Glutamatergic neuron (in vitro differentiated cells): Measurements from ENCODE around the gene STK17A. TPM values are rescaled to one million over a fixed set of nuclear protein-coding genes. Genes with fewer than 3 reads are reported as not detected.

Experiments
- DNase-seq: peaks from one replicate; pipeline ENCODE4 v3.0.0; 2022
- H3K27ac Mint-ChIP-seq: one replicate; pipeline ENCODE4 v1.8.0; 2020; ENCODE audit warnings: mild to moderate bottlenecking, mixed read lengths, inconsistent platforms; ENCODE audit not compliant: unreplicated experiment
- H3K27me3 Mint-ChIP-seq: one replicate; pipeline ENCODE4 v1.8.0; 2020; ENCODE audit warnings: mild to moderate bottlenecking, moderate library complexity, mixed read lengths, inconsistent platforms; ENCODE audit not compliant: unreplicated experiment
- H3K36me3 Mint-ChIP-seq: one replicate; pipeline ENCODE4 v1.8.0; 2020; ENCODE audit warnings: mild to moderate bottlenecking, mixed read lengths, inconsistent platforms; ENCODE audit not compliant: unreplicated experiment
- H3K4me1 Mint-ChIP-seq: one replicate; pipeline ENCODE4 v1.8.0; 2020; ENCODE audit warnings: mild to moderate bottlenecking, low read depth, mixed read lengths, inconsistent platforms; ENCODE audit not compliant: unreplicated experiment
- H3K4me3 Mint-ChIP-seq: one replicate; pipeline ENCODE4 v1.8.0; 2020; ENCODE audit warnings: mild to moderate bottlenecking, mixed read lengths, inconsistent platforms; ENCODE audit not compliant: unreplicated experiment
- H3K9me3 Mint-ChIP-seq: one replicate; pipeline ENCODE4 v1.8.0; 2020; ENCODE audit warnings: mild to moderate bottlenecking, moderate library complexity, mixed read lengths, inconsistent platforms; ENCODE audit not compliant: unreplicated experiment
- total RNA-seq: library from RNA; stranded (reverse); fragmentation: NEBNext Ultra II Directional; extraction: Animal tissue kit (Norgen Biotek cat#: 25700); gene quantifications from one replicate; pipeline ENCODE4 v1.2.1, GENCODE V29; 2021; ENCODE audit not compliant: unreplicated experiment
- TF ChIP-seq, protein P1 (sequence below): fragments of 200-600 bp; sonication (generic); IDR thresholded peaks from one replicate; pipeline ENCODE4 v1.5.0; 2021; ENCODE audit not compliant: partially characterized antibody, unreplicated experiment

STK17A gene
- total RNA-seq, 1 donor from 2014 or later: 26.8 TPM

DNA sequence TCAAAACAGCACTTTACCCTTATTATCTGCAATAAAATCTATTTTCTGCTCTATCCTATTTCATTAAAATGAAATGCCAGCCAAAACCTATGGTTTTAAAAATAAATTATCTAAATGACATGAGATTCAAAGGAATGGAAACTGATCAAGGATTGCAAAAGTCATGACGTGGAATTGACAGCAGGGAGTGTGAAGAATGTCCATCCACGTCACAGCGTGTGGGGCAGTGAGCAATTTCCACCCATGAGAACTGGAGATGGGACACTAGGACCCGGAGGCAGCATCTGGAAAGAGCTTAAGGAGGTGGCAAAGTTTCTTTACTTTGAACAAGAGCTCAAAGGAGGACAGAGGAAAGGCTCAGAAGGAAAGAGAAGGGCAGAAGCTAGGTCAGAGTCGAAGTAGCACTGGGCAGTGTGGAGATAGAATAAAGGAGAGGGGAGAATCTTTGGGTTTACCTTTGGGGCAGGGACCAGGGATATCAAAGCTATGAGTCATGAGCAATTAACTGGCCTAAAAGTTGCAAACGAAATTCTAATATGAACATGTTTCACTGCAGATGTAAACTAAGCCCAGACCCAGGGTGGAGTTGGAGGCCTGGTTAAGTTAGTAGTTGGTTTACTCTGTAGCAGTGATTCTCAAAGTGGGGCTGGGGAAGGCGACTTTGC lies 24.9 kb upstream of the STK17A start:
- no peaks in the 10 kb centered on the region for H3K4me1 Mint-ChIP-seq
- no peak overlapping the region for H3K27ac Mint-ChIP-seq
- no peak overlapping the region for H3K4me3 Mint-ChIP-seq
- H3K27me3 Mint-ChIP-seq: peaks cover 5% of the 10 kb centered on the region
- H3K9me3 Mint-ChIP-seq: peaks cover 15% of the 10 kb centered on the region
- TF ChIP-seq, protein P1, sequence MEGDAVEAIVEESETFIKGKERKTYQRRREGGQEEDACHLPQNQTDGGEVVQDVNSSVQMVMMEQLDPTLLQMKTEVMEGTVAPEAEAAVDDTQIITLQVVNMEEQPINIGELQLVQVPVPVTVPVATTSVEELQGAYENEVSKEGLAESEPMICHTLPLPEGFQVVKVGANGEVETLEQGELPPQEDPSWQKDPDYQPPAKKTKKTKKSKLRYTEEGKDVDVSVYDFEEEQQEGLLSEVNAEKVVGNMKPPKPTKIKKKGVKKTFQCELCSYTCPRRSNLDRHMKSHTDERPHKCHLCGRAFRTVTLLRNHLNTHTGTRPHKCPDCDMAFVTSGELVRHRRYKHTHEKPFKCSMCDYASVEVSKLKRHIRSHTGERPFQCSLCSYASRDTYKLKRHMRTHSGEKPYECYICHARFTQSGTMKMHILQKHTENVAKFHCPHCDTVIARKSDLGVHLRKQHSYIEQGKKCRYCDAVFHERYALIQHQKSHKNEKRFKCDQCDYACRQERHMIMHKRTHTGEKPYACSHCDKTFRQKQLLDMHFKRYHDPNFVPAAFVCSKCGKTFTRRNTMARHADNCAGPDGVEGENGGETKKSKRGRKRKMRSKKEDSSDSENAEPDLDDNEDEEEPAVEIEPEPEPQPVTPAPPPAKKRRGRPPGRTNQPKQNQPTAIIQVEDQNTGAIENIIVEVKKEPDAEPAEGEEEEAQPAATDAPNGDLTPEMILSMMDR: no peak
- DNase-seq: no peak
- peaks cover 20% of the 10 kb centered on the region for H3K36me3 Mint-ChIP-seq

DNA sequence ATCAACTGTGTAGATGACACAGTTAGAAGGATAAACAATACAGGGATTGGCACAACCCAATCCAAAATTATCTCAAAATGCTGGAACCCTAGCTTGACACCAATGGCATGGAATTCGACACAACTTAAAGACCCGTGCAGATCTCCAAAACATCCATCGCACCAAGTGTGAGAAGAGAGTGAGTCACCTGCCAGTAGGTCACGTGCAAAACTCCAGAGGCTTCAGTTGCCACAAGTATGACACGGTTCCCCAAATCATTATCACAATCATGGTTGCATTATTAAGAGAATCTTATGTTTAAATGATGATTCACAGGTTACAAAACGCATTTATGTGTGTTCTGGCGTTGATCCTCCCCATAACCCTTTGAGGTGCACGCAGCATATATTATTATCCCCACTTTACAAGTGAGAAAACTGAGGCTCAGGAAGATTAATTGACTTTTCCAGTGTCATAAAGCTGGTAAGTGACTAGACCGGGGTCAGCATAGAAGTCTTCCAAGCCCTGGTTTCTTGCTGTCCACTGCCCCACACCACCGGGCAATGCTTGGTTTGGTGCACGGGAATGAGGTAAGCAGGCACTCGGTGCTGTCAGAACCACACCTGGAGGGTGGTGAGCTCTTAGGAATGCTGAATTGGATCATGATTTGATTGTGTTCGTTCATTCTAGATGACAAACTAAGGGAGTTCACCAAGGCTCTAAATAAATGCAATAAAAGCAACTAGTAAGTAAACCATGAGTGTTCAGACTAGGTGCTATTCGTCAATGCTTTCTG lies 23.6 kb upstream of the STK17A start:
- TF ChIP-seq, protein P1: no peak
- Mint-ChIP-seq H3K4me1 (no peaks in the 10 kb centered on the region), H3K27me3 (peaks cover 5% of the 10 kb centered on the region), H3K4me3 (no peak overlapping the region), H3K27ac (no peak overlapping the region), H3K36me3 (peaks cover 20% of the 10 kb centered on the region), H3K9me3 (peaks cover 12% of the 10 kb centered on the region)
- no peak for DNase-seq

DNA sequence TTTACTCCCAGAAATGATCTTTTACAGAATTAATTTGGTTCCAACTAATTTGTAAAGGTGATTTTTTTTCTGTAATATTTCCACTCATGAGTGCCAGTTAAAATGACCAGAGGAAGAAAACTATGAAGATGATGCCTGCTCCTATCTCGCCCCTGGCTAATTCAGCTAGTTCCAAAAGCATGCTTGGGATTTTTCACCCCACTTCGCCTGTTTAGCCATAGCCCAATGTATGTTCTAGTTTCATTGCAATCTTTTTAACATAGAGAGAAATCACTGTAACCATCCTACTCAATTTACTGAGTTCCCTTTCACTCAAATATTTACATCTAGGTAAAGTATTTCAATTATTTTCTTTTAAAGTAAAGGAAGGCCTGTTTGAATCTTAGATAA lies 23.0 kb upstream of the STK17A start:
- Mint-ChIP-seq H3K4me1 (no peaks in the 10 kb centered on the region), H3K36me3 (peaks cover 14% of the 10 kb centered on the region)

DNA sequence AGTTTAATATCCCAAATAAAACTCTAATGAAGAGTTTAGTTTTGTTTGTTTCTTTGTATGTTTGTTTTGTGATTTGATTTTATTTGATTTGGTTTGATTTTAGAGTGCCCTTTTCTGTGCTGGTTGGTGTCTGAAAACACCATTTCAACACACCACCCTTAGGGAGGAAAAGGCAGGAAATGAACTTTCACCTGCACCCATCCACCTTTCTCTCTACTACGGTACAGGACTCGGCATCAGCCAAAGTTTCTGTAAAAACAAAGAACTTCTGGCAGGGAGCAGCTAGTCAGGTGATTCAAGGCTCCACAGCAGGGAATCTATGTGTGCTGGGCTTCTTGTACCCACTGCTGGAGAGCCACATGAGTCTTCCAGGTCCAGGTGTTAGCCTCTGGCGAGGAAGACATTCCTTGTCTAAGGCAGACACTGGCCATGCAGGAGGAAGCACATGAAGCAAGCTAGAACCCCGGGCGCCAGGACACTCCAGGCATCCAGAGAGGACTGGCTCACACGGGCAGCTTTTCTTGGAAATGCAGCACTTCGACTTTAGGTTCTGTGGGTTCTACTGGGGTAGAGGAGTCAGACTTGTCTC lies 22.1 kb upstream of the STK17A start:
- TF ChIP-seq, protein P1: no peak
- peaks cover 13% of the 10 kb centered on the region for H3K36me3 Mint-ChIP-seq
- no peaks in the 10 kb centered on the region for H3K4me1 Mint-ChIP-seq
- no peak for DNase-seq
- peaks cover 5% of the 10 kb centered on the region for H3K27me3 Mint-ChIP-seq
- H3K27ac Mint-ChIP-seq: no peak overlapping the region
- H3K4me3 Mint-ChIP-seq: no peak overlapping the region
- peaks cover 10% of the 10 kb centered on the region for H3K9me3 Mint-ChIP-seq

More for the DNA sequence above, 23.0 kb upstream of the STK17A start:
- H3K27ac Mint-ChIP-seq: no peak overlapping the region
- no peak for DNase-seq
- H3K4me3 Mint-ChIP-seq: no peak overlapping the region
- peaks cover 10% of the 10 kb centered on the region for H3K9me3 Mint-ChIP-seq
- peaks cover 5% of the 10 kb centered on the region for H3K27me3 Mint-ChIP-seq
- TF ChIP-seq, protein P1: no peak
